Measurements from ENCODE around the gene CPT1B.
"Not testable (repeated sequence)": the region's sequence is repeated elsewhere in the genome, so short reads cannot be mapped to it uniquely, and the experiment has no call there.

The CPT1B gene

GRCh38 chr22:50536226-50536625, 42.0 kb downstream of the CPT1B start:
- no peak overlapping the region for H3K4me3 ChIP-seq (ENCODE audit: control insufficient read depth, low read depth, low read length)
- no peak for DNase-seq (ENCODE audit: low read depth)
- TF ChIP-seq CTCF (conservative IDR thresholded peaks at IDR 0.05; ENCODE audit: control insufficient read depth, insufficient read depth, low read depth, low read length): no peak

- no peak for TF ChIP-seq CTCF (conservative IDR thresholded peaks at IDR 0.05; ENCODE audit: control insufficient read depth, insufficient read depth, low read depth, low read length)
- H3K4me3 ChIP-seq (ENCODE audit: control insufficient read depth, low read depth, low read length): no peak overlapping the region
- no peak for DNase-seq (ENCODE audit: low read depth)
Observed at GRCh38 chr22:50535113-50535512, 43.1 kb downstream of the CPT1B start.

- peak; percentile 74 for DNase-seq (ENCODE audit: low read depth)
- not testable (repeated sequence) for H3K4me3 ChIP-seq (ENCODE audit: control insufficient read depth, low read depth, low read length)
Observed at GRCh38 chr22:50533856-50534711, 44.1 kb downstream of the CPT1B start.

- TF ChIP-seq CTCF (conservative IDR thresholded peaks at IDR 0.05; ENCODE audit: control insufficient read depth, insufficient read depth, low read depth, low read length): no peak
- no peak overlapping the region for H3K4me3 ChIP-seq (ENCODE audit: control insufficient read depth, low read depth, low read length)
- no peak for DNase-seq (ENCODE audit: low read depth)
Observed at GRCh38 chr22:50532824-50533796, 45.1 kb downstream of the CPT1B start.

GRCh38 chr22:50531962-50532674, 46.1 kb downstream of the CPT1B start:
- DNase-seq (ENCODE audit: low read depth): peak; percentile 52
- peak overlapping the region; percentile 55 for H3K4me3 ChIP-seq (ENCODE audit: control insufficient read depth, low read depth, low read length)
- no peak for TF ChIP-seq CTCF (conservative IDR thresholded peaks at IDR 0.05; ENCODE audit: control insufficient read depth, insufficient read depth, low read depth, low read length)

GRCh38 chr22:50531546-50531961, 46.7 kb downstream of the CPT1B start:
- H3K4me3 ChIP-seq (ENCODE audit: control insufficient read depth, low read depth, low read length): peak overlapping the region; percentile 55
- DNase-seq (ENCODE audit: low read depth): no peak
- no peak for TF ChIP-seq CTCF (conservative IDR thresholded peaks at IDR 0.05; ENCODE audit: control insufficient read depth, insufficient read depth, low read depth, low read length)
